AG09319 (cell line): ENCODE data around the gene LRRC71.
"Not testable (repeated sequence)": the region's sequence is repeated elsewhere in the genome, so short reads cannot be mapped to it uniquely, and the experiment has no call there.

Experiments
- DNase-seq: peaks from one replicate; pipeline ENCODE4 v3.0.0-alpha.2; 2010; ENCODE audit warnings: low read depth; ENCODE audit errors: extremely low read depth
- TF ChIP-seq, protein P1 (sequence below): IDR thresholded peaks from 2 replicates; pipeline ENCODE4 v1.5.1; 2011; ENCODE audit warnings: low read depth, mild to moderate bottlenecking, inconsistent platforms, low read length, moderate library complexity

The LRRC71 gene

GRCh38 chr1:156925154-156926010 is 5.0 kb downstream of the LRRC71 start:
- TF ChIP-seq, protein P1, sequence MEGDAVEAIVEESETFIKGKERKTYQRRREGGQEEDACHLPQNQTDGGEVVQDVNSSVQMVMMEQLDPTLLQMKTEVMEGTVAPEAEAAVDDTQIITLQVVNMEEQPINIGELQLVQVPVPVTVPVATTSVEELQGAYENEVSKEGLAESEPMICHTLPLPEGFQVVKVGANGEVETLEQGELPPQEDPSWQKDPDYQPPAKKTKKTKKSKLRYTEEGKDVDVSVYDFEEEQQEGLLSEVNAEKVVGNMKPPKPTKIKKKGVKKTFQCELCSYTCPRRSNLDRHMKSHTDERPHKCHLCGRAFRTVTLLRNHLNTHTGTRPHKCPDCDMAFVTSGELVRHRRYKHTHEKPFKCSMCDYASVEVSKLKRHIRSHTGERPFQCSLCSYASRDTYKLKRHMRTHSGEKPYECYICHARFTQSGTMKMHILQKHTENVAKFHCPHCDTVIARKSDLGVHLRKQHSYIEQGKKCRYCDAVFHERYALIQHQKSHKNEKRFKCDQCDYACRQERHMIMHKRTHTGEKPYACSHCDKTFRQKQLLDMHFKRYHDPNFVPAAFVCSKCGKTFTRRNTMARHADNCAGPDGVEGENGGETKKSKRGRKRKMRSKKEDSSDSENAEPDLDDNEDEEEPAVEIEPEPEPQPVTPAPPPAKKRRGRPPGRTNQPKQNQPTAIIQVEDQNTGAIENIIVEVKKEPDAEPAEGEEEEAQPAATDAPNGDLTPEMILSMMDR: no peak
- no peak for DNase-seq

GRCh38 chr1:156926175-156926574 is 5.7 kb downstream of the LRRC71 start:
- DNase-seq: no peak
- TF ChIP-seq, protein P1: no peak

DNA sequence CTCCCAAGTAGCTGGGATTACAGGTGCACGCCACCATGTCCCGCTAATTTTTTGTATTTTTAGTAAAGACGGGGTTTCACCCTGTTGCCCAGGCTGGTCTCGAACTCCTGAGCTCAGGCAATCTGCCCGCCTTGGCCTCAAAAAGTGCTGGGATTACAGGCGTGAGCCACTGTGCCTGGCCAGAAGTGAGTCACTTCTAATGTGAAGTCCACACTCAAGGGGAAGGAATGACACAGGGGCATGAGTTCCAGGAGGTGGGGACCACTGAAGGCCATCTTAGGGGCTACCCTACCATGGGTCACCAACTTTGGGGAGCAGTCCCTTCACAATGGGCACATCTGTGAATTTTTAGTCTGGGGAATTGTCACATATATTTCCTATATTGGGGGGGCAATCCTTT is 6.3 kb downstream of the LRRC71 start:
- DNase-seq: not testable (repeated sequence)

GRCh38 chr1:156927215-156928042 is 7.0 kb downstream of the LRRC71 start:
- TF ChIP-seq, protein P1: peak; percentile 77
- peak; percentile 20 for DNase-seq

- DNase-seq: no peak
- TF ChIP-seq, protein P1: no peak
These were observed 7.7 kb downstream of the LRRC71 start for GRCh38 chr1:156928043-156928602.

GRCh38 chr1:156929596-156930238 is 9.3 kb downstream of the LRRC71 start:
- DNase-seq: no peak

GRCh38 chr1:156930483-156930882 is 10.1 kb downstream of the LRRC71 start:
- TF ChIP-seq, protein P1: no peak
- no peak for DNase-seq

More at GRCh38 chr1:156929596-156930238, 9.3 kb downstream of the LRRC71 start:
- TF ChIP-seq, protein P1: no peak
